Omental fat pad (tissue), 4 donors: Measurements from ENCODE around the gene DCST1. TPM values are rescaled to one million over a fixed set of nuclear protein-coding genes. Genes with fewer than 3 reads are reported as not detected.

Experiments used
- ATAC-seq: fragments of 150-250 bp; one replicate; pipeline ENCODE4 v1.9.1; 2016; ENCODE audit warnings: mild to moderate bottlenecking, moderate library complexity; ENCODE audit not compliant: low FRiP score
- DNase-seq: peaks from one replicate; pipeline ENCODE4 v3.0.0-alpha.2; 2019; ENCODE audit warnings: low spot score
- total RNA-seq, 4 donors: library from RNA; depleted of rRNA; stranded (reverse); fragments of >200 nt; gene quantifications; one replicate each; pipeline ENCODE4 v1.1.0, GENCODE V29; 2016
- TF ChIP-seq, protein P1 (sequence below), 3 donors: fragments of 450-650 bp; IDR thresholded peaks; one replicate each; pipeline ENCODE4 v1.5.1; 2016 to 2017; ENCODE audit warnings: antibody characterized with exemption in 3 of 3, mild to moderate bottlenecking in 3 of 3, moderate library complexity in 2 of 3

DCST1 gene
- total RNA-seq, 4 donors from 2014 or later: not detected

DNA sequence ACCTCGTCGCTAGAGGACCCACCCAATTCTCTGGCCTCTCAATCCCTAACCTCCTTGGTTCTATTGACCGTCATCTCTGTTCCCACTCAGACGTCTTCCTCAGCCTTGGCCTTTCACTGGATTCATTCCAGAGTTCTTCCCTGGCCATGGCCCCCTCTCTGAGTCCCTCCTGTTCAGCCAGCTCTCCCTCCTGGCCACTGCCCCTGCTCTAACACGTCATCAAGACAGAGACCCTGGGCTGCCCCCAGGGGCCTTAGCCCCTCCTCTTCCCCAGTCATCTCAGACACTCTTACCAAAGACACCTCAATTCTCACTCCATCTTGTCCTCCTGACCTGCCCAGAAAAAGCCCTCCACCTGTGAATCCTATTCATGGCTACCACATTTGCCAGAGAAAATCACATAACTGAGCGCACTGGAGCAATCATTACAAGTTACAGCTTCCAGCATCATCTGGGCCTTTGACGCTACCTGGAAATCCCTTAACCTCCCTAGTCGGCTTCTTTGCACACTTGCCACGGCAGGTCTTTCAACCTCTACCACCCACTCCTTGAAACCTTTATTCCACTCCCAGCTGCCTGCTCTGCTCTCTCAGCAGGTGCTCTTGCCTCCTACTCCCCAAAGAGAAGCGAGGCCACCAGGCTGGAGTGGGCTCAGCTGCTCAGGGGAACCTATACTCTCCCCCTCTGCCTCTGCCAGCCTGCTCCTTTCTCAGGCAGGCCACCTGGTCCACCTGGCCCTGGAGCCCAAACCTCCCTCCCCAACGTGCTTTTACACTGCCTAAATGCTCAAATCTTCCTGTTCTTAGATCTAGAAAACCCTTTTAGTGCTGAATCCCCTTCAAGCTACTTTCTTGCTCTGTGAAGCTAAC, 14.0 kb upstream of the DCST1 start:
- TF ChIP-seq, protein P1, sequence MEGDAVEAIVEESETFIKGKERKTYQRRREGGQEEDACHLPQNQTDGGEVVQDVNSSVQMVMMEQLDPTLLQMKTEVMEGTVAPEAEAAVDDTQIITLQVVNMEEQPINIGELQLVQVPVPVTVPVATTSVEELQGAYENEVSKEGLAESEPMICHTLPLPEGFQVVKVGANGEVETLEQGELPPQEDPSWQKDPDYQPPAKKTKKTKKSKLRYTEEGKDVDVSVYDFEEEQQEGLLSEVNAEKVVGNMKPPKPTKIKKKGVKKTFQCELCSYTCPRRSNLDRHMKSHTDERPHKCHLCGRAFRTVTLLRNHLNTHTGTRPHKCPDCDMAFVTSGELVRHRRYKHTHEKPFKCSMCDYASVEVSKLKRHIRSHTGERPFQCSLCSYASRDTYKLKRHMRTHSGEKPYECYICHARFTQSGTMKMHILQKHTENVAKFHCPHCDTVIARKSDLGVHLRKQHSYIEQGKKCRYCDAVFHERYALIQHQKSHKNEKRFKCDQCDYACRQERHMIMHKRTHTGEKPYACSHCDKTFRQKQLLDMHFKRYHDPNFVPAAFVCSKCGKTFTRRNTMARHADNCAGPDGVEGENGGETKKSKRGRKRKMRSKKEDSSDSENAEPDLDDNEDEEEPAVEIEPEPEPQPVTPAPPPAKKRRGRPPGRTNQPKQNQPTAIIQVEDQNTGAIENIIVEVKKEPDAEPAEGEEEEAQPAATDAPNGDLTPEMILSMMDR (IDR thresholded peaks at IDR 0.05): no peak
- DNase-seq (no peak), ATAC-seq (no peak)

- ATAC-seq (no peak), DNase-seq (no peak)
- TF ChIP-seq, protein P1 (IDR thresholded peaks at IDR 0.05): no peak
These were observed 11.3 kb upstream of the DCST1 start for GRCh38 chr1:155022136-155022926.

DNA sequence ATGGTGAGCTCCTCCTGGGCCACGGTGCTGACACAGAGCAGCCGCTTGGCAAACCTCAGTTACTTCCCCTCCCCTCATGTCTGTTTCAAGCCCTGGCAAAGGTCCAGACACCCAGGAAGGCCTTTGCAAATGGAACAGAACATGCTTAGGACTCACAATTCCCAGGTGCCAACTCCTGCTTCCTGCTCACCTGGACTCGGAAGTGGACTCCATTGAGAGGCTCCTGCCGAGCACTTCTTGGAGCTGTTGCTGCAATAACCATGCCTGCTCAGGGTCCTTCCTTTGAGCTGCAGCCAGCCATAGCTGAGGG, 10.7 kb upstream of the DCST1 start:
- ATAC-seq: no peak
- no peak for DNase-seq
- TF ChIP-seq, protein P1 (IDR thresholded peaks at IDR 0.05): no peak

GRCh38 chr1:155023627-155024026, 10.0 kb upstream of the DCST1 start:
- TF ChIP-seq, protein P1 (IDR thresholded peaks at IDR 0.05): no peak
- no peak for DNase-seq
- ATAC-seq: no peak

- TF ChIP-seq, protein P1 (IDR thresholded peaks at IDR 0.05): no peak
- no peak for DNase-seq
- no peak for ATAC-seq
These were observed 9.3 kb upstream of the DCST1 start for GRCh38 chr1:155024315-155024714.

GRCh38 chr1:155026154-155026553, 7.5 kb upstream of the DCST1 start:
- ATAC-seq (no peak), DNase-seq (no peak)
- TF ChIP-seq, protein P1 (IDR thresholded peaks at IDR 0.05): no peak
